ENCODE results near the gene NLRP5.
"Not testable (repeated sequence)": the region's sequence is repeated elsewhere in the genome, so short reads cannot be mapped to it uniquely, and the experiment has no call there.

Gene NLRP5

GRCh38 chr19:56079609-56080008 lies 93.0 kb downstream of the NLRP5 start:
- no peak for DNase-seq

GRCh38 chr19:56080669-56081401 lies 94.3 kb downstream of the NLRP5 start:
- peak; percentile 51 for DNase-seq

- no peak for DNase-seq
Observed at GRCh38 chr19:56083668-56084067, 97.1 kb downstream of the NLRP5 start.

GRCh38 chr19:56084835-56085536 lies 98.4 kb downstream of the NLRP5 start:
- DNase-seq: no peak

- DNase-seq: no peak
Observed at GRCh38 chr19:56085571-56086275, 99.1 kb downstream of the NLRP5 start.

- DNase-seq: no peak
Observed at GRCh38 chr19:56086671-56087430, 100.3 kb downstream of the NLRP5 start.

- no peak for DNase-seq
Observed at GRCh38 chr19:56087647-56088496, 101.3 kb downstream of the NLRP5 start.

- no peak for DNase-seq
Observed at GRCh38 chr19:56088497-56089215, 102.1 kb downstream of the NLRP5 start.

GRCh38 chr19:56089344-56089743 lies 102.8 kb downstream of the NLRP5 start:
- DNase-seq: no peak

- DNase-seq: no peak
Observed at GRCh38 chr19:56091066-56091490, 104.5 kb downstream of the NLRP5 start.

GRCh38 chr19:56091751-56092546 lies 105.4 kb downstream of the NLRP5 start:
- no peak for DNase-seq

GRCh38 chr19:56092685-56093631 lies 106.4 kb downstream of the NLRP5 start:
- DNase-seq: no peak

GRCh38 chr19:56094449-56094848 lies 107.9 kb downstream of the NLRP5 start:
- DNase-seq: no peak

GRCh38 chr19:56096665-56097064 lies 110.1 kb downstream of the NLRP5 start:
- DNase-seq: no peak

- no peak for DNase-seq
Observed at GRCh38 chr19:56097306-56097705, 110.7 kb downstream of the NLRP5 start.

GRCh38 chr19:56097776-56098175 lies 111.2 kb downstream of the NLRP5 start:
- DNase-seq: no peak

- not testable (repeated sequence) for DNase-seq
Observed at GRCh38 chr19:56098237-56098636, 111.7 kb downstream of the NLRP5 start.

GRCh38 chr19:56098731-56099568 lies 112.4 kb downstream of the NLRP5 start:
- no peak for DNase-seq

All from GDM1 (cell line).